Stomach (tissue), 9 donors: Measurements from ENCODE around the gene HUS1. TPM values are rescaled to one million over a fixed set of nuclear protein-coding genes. Genes with fewer than 3 reads are reported as not detected.
"Not testable (repeated sequence)": the region's sequence is repeated elsewhere in the genome, so short reads cannot be mapped to it uniquely, and the experiment has no call there.

Experiments
- DNase-seq, 2 donors: peaks; one replicate each; pipeline versions ENCODE4 v3.0.0 to v3.0.0-alpha.2; 2013 to 2019
- H3K27ac ChIP-seq, 5 donors: fragments of 200-600 bp in 4 of 5; sonication (generic) in 4 of 5; one replicate each; pipeline ENCODE4 v1.5.1; 2013 to 2019; ENCODE audit warnings: mild to moderate bottlenecking in 1 of 5, moderate library complexity in 1 of 5
- H3K27me3 ChIP-seq, 3 donors: fragments of 200-600 bp; sonication (generic); one replicate each; pipeline ENCODE4 v1.5.1; 2017 to 2019; ENCODE audit warnings: mixed run types in 1 of 3
- H3K36me3 ChIP-seq, 4 donors: fragments of 200-600 bp; sonication (generic); 1 replicate in 3 of 4; 2 replicates in 1 of 4; pipeline ENCODE4 v1.5.1; 2016 to 2019
- H3K4me1 ChIP-seq, 4 donors: fragments of 200-600 bp; sonication (generic); one replicate each; pipeline ENCODE4 v1.5.1; 2016 to 2019
- H3K4me3 ChIP-seq, 4 donors: fragments of 200-600 bp; sonication (generic) in 3 of 4; one replicate each; pipeline ENCODE4 v1.5.1; 2016 to 2019; ENCODE audit warnings: mild to moderate bottlenecking in 1 of 4
- H3K9me3 ChIP-seq, 4 donors: fragments of 200-600 bp; sonication (generic); one replicate each; pipeline ENCODE4 v1.5.1; 2016 to 2019
- CTCF ChIP-seq, 7 experiments: fragments of 450-650 bp in 4 of 7; fragments of 200-600 bp in 3 of 7; sonication (generic) in 3 of 7; IDR thresholded peaks; one replicate each; pipeline ENCODE4 v1.5.1; 2016 to 2019; ENCODE audit warnings: antibody characterized with exemption in 7 of 7, control low read depth in 2 of 7, mild to moderate bottlenecking in 1 of 7
- EP300 ChIP-seq: sonication (generic); formaldehyde crosslinking; IDR thresholded peaks from one replicate; pipeline ENCODE4 v1.6.1; 2017; ENCODE audit warnings: antibody characterized with exemption
- POLR2A ChIP-seq, 4 donors: fragments of 450-650 bp; IDR thresholded peaks; one replicate each; pipeline ENCODE4 v1.6.1; 2016; ENCODE audit warnings: antibody characterized with exemption in 4 of 4, control low read depth in 2 of 4, mild to moderate bottlenecking in 1 of 4, moderate library complexity in 1 of 4
- POLR2AphosphoS5 ChIP-seq, 3 donors: sonication (generic); formaldehyde crosslinking; IDR thresholded peaks; one replicate each; pipeline ENCODE4 v1.6.1; 2016; ENCODE audit warnings: antibody characterized with exemption in 3 of 3
- WGBS, 5 donors: extraction: QIAGEN DNeasy Blood & Tissue Kit in 3 of 5; methylation state at CpG; one replicate each; pipeline versions ENCODE4 v1.1.5 to v1.1.7; 2013 to 2018; 5-methylcytosine and 5-hydroxymethylcytosine counted together
- intact Hi-C: fragments of 100-400 bp; cut with DNase I; formaldehyde crosslinking; loops from one replicate; pipeline ENCODE4 v1.15.1; 2023; ENCODE audit warnings: low total_unique reads
- polyA plus RNA-seq, 3 donors: library from polyadenylated mRNA; stranded (reverse); fragments of 200-250 nt; gene quantifications; one replicate each; pipeline ENCODE4 v1.2.3, GENCODE V29; 2013
- total RNA-seq, 5 donors: library from RNA; depleted of rRNA; stranded (reverse); fragments of >200 nt; gene quantifications; one replicate each; pipeline versions ENCODE4 v1.1.0 to v1.2.3, GENCODE V29; 2014 to 2016
- donor health status: healthy with polysubstance abuse.
- donor health status: Bipolar disorder and iron deficiency.
- donor health status: healthy.

HUS1 gene
- total and polyA plus RNA-seq, 8 donors: 5.9 to 69.2 (median 11.1) TPM

- no peak overlapping the region for H3K4me3 ChIP-seq
- 83 to 88% (median 87%) methylated on average over 8 of the region's 8 CpGs for WGBS, 5 donors
- no peak for DNase-seq
- H3K36me3 ChIP-seq: no peaks in the 10 kb centered on the region
- intact Hi-C loops: loop anchor here (5.0 kb wide), 1 partner anchor 168 kb away; no protein-coding TSS in a partner anchor
- no peaks in the 10 kb centered on the region for H3K27me3 ChIP-seq
- no peak overlapping the region for H3K27ac ChIP-seq
- peaks cover 0 to 15% (median 4%) of the 10 kb centered on the region in 4 donors for H3K4me1 ChIP-seq
- TF ChIP-seq POLR2AphosphoS5 (IDR thresholded peaks at IDR 0.05) (no peak), EP300 (no peak), POLR2A (IDR thresholded peaks at IDR 0.05) (no peak), CTCF (IDR thresholded peaks at IDR 0.05) (no peak)
- H3K9me3 ChIP-seq: no peaks in the 10 kb centered on the region
Observed at GRCh38 chr7:47943676-47944474, 35.5 kb downstream of the HUS1 start.

GRCh38 chr7:47942651-47943050 is 36.8 kb downstream of the HUS1 start:
- WGBS, 5 donors: 80 to 95% (median 90%) methylated on average over 10 of the region's 10 CpGs
- H3K4me3 ChIP-seq, H3K36me3 ChIP-seq, H3K9me3 ChIP-seq, H3K27me3 ChIP-seq, DNase-seq: not testable (repeated sequence)
- intact Hi-C loops: loop anchor here (5.0 kb wide), 1 partner anchor 170 kb away; no protein-coding TSS in a partner anchor
- H3K4me1 ChIP-seq: peaks cover 0 to 15% (median 4%) of the 10 kb centered on the region in 4 donors
- H3K27ac ChIP-seq: peak overlapping the region in 1 of 5 donors; percentile 29

GRCh38 chr7:47942132-47942531 is 37.3 kb downstream of the HUS1 start:
- 70 to 87% (median 83%) methylated on average over 10 of the region's 10 CpGs for WGBS, 5 donors
- H3K4me3 ChIP-seq: no peak overlapping the region
- no peaks in the 10 kb centered on the region for H3K36me3 ChIP-seq
- intact Hi-C loops: loop anchor here (5.0 kb wide), 1 partner anchor 170 kb away; no protein-coding TSS in a partner anchor
- no peaks in the 10 kb centered on the region for H3K27me3 ChIP-seq
- no peaks in the 10 kb centered on the region for H3K9me3 ChIP-seq
- TF ChIP-seq EP300 (no peak), POLR2A (IDR thresholded peaks at IDR 0.05) (no peak), CTCF (IDR thresholded peaks at IDR 0.05) (no peak), POLR2AphosphoS5 (IDR thresholded peaks at IDR 0.05) (no peak)
- no peak for DNase-seq
- peak overlapping the region in 4 of 5 donors; percentile 29 to 79 (median 64) for H3K27ac ChIP-seq
- peaks cover 0 to 15% (median 2%) of the 10 kb centered on the region in 4 donors for H3K4me1 ChIP-seq

GRCh38 chr7:47941136-47941844 is 38.1 kb downstream of the HUS1 start:
- H3K9me3 ChIP-seq: no peaks in the 10 kb centered on the region
- TF ChIP-seq POLR2A (IDR thresholded peaks at IDR 0.05) (no peak), POLR2AphosphoS5 (IDR thresholded peaks at IDR 0.05) (peak in 1 of 3 donors; percentile 18)
- intact Hi-C loops: loop anchor here (5.0 kb wide), 1 partner anchor 171 kb away; no protein-coding TSS in a partner anchor
- H3K27ac ChIP-seq: peak overlapping the region; percentile 36 to 79 (median 68)
- no peaks in the 10 kb centered on the region for H3K36me3 ChIP-seq
- 59 to 65% (median 64%) methylated on average over 8 to 9 of the region's 9 CpGs for WGBS, 5 donors
- H3K4me3 ChIP-seq: no peak overlapping the region
- DNase-seq: no peak
- no peaks in the 10 kb centered on the region for H3K27me3 ChIP-seq
- peaks cover 0 to 15% (median 2%) of the 10 kb centered on the region in 4 donors for H3K4me1 ChIP-seq
